GM21737 (cell line): ENCODE measurements around the gene CNOT1.
"Not testable (repeated sequence)": the region's sequence is repeated elsewhere in the genome, so short reads cannot be mapped to it uniquely, and the experiment has no call there.

Experiments
- ATAC-seq: cut with Tn5 transposase; IDR thresholded peaks from one replicate; pipeline ENCODE4 v1.9.1; 2021; ENCODE audit warnings: mild to moderate bottlenecking, moderate library complexity; ENCODE audit not compliant: unreplicated experiment

The CNOT1 gene

GRCh38 chr16:58582971-58583765, 46.5 kb downstream of the CNOT1 start:
- ATAC-seq = no peak

- no peak for ATAC-seq
These were observed 47.5 kb downstream of the CNOT1 start for GRCh38 chr16:58582133-58582532.

GRCh38 chr16:58579587-58579986, 50.0 kb downstream of the CNOT1 start:
- no peak for ATAC-seq

GRCh38 chr16:58578642-58579041, 51.0 kb downstream of the CNOT1 start:
- no peak for ATAC-seq

- ATAC-seq = no peak
These were observed 52.5 kb downstream of the CNOT1 start for GRCh38 chr16:58577141-58577540.

GRCh38 chr16:58574895-58575294, 54.7 kb downstream of the CNOT1 start:
- ATAC-seq = no peak

- not testable (repeated sequence) for ATAC-seq
These were observed 63.9 kb downstream of the CNOT1 start for GRCh38 chr16:58565697-58566096.

GRCh38 chr16:58563775-58564174, 65.9 kb downstream of the CNOT1 start:
- no peak for ATAC-seq

GRCh38 chr16:58563235-58563634, 66.4 kb downstream of the CNOT1 start:
- ATAC-seq = no peak

GRCh38 chr16:58556678-58557077, 72.9 kb downstream of the CNOT1 start:
- no peak for ATAC-seq

GRCh38 chr16:58551496-58551895, 78.1 kb downstream of the CNOT1 start:
- no peak for ATAC-seq

- ATAC-seq = no peak
These were observed 81.2 kb downstream of the CNOT1 start for GRCh38 chr16:58548378-58548777.

GRCh38 chr16:58543685-58544084, 85.9 kb downstream of the CNOT1 start:
- no peak for ATAC-seq

GRCh38 chr16:58542291-58542690, 87.3 kb downstream of the CNOT1 start:
- ATAC-seq = no peak

GRCh38 chr16:58541711-58542110, 87.9 kb downstream of the CNOT1 start:
- ATAC-seq = no peak

- ATAC-seq = no peak
These were observed 92.3 kb downstream of the CNOT1 start for GRCh38 chr16:58537124-58537906.

- ATAC-seq = no peak
These were observed 93.3 kb downstream of the CNOT1 start for GRCh38 chr16:58536278-58536677.

GRCh38 chr16:58535100-58535499, 94.5 kb downstream of the CNOT1 start:
- ATAC-seq = no peak

- ATAC-seq = no peak
These were observed 95.7 kb downstream of the CNOT1 start for GRCh38 chr16:58533751-58534470.

GRCh38 chr16:58532414-58532813, 97.2 kb downstream of the CNOT1 start:
- no peak for ATAC-seq

- ATAC-seq = no peak
These were observed 99.4 kb downstream of the CNOT1 start for GRCh38 chr16:58530179-58530578.

- ATAC-seq = no peak
These were observed 109.9 kb downstream of the CNOT1 start for GRCh38 chr16:58519707-58520106.
